Astrocyte of the spinal cord (primary cell): Measurements from ENCODE around the gene MARK2.

Experiments used
- DNase-seq: peaks from one replicate; pipeline ENCODE4 v3.0.0; 2011; ENCODE audit warnings: low read depth, low spot score
- H3K4me3 ChIP-seq: 2 replicates; pipeline ENCODE4 v1.5.1; 2011; ENCODE audit warnings: low read depth, mild to moderate bottlenecking, low read length, moderate library complexity
- in situ Hi-C: cut with HindIII; loops from 2 replicates; pipeline ENCODE4 v1.10.0; 2017; ENCODE audit warnings: low sequenced_read_pairs
- TF ChIP-seq, protein P1 (sequence below): IDR thresholded peaks from 2 replicates; pipeline ENCODE4 v1.5.1; 2012; ENCODE audit warnings: low read depth, mild to moderate bottlenecking, low read length, inconsistent platforms

The MARK2 gene

DNA sequence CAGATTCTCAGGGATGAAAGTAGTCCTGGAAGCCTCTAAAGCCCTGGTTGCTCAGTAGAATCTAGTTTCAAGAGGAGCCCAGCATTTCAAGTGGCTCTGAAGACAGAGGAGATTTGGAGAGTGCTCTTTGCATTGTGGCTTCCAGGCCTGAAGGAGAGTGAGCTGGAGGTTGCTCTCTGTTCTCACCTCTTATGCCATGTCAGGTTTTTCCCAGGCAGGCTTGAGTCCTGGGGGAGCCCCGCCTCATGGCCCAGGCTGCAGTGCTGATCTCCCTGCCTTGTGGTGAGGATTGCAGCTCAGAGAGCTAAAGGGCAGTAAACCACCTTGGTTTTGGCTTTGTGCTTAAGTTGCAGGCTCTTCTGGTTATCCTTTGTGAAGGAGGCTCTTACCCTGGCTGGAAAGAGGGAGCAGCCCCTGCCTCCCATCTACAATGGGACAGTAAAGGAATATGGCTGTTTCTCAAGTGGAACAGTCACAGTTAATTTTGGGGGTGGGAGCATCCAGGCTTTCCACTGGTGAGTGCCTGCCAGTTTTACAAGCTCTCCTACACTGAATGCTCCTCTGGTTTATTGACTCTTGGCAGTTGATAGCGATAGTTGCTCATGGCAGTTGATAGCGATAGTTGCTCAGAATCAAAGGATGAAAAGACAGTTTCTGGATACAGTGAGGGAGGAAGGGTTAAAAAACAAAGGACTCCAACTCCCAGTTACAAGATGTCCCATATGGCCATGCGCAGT, 45.5 kb downstream of the MARK2 start:
- TF ChIP-seq, protein P1, sequence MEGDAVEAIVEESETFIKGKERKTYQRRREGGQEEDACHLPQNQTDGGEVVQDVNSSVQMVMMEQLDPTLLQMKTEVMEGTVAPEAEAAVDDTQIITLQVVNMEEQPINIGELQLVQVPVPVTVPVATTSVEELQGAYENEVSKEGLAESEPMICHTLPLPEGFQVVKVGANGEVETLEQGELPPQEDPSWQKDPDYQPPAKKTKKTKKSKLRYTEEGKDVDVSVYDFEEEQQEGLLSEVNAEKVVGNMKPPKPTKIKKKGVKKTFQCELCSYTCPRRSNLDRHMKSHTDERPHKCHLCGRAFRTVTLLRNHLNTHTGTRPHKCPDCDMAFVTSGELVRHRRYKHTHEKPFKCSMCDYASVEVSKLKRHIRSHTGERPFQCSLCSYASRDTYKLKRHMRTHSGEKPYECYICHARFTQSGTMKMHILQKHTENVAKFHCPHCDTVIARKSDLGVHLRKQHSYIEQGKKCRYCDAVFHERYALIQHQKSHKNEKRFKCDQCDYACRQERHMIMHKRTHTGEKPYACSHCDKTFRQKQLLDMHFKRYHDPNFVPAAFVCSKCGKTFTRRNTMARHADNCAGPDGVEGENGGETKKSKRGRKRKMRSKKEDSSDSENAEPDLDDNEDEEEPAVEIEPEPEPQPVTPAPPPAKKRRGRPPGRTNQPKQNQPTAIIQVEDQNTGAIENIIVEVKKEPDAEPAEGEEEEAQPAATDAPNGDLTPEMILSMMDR = no peak
- no peak overlapping the region for H3K4me3 ChIP-seq
- DNase-seq = no peak
- in situ Hi-C loops = no loop called here

DNA sequence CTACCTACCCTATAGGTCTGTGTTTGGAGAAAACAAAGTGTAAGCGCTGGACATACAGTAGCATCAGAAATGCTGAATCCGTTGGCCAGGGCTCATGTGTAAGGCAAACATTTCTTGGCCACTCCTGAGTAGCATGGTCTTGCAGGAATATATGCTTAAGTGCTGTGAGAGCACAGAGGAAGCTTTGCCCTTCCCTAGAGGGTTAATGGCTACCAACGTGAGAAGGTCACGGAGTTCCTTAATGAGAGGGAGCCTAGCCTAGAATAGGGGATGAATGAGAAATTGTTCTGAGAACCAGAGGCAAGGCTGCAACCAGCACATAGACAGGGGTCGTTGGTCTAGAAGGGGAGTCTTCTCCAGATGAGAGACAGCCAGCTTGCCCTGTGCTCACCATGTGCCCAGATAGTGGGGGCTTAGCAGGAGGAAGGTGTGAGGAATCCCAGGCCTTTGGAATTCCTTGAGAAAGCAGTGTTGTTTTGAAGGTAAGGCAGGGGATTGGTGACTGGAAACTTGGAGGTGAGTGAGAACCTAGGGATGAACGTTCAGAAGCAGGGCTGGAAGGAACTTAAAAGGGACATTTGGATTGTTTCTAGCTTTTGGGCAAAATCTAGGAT, 48.6 kb downstream of the MARK2 start:
- H3K4me3 ChIP-seq = no peak overlapping the region

DNA sequence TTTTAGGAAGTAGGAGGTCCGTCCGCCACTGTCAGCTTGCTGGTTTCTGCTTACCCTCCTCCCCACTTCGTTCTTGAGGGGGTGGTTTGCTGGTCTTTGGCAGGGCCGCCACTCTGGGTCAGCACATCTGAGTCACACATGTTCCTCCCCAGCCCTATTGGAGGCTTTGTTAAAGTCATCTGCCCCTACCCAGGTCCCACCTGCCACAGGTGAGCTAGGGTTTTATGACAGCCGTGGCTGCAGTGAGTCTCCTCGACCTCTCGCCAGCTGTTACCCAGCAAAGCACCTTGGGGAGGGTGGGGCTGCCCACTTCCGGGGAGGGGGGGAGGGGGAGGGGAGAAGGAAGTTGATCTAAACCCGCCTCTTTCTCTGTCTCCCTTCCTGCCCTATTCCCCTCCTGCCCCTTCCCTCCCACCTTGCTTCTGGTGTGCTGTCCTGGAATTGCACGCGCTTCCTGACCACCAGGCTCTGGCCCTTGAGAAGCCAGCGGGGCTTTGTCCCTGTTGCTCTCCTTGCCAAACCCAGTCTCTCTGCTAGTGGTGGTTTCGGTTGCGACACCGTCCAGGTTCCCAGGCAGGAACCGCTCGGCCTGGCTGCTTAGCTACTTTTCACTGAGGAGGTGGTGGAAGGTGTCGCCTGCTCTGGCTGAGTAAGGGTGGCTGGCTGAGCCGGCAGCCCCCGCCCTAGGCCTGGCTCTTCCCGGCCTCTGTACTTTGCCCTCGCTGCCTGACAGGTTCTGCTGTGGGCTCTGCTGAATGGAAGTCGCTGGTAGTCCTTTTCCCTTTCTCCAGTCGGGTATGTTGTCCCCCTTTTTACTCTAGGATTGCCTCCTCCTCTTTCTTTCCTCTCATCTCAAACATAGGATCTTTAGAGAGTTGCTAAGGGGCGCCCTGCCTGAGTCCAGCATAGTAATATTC, 49.5 kb downstream of the MARK2 start:
- in situ Hi-C loops = no loop called here
- TF ChIP-seq, protein P1 = no peak
- DNase-seq = peak; percentile 49
- no peak overlapping the region for H3K4me3 ChIP-seq

More for the DNA sequence above, 48.6 kb downstream of the MARK2 start:
- no peak for DNase-seq
- TF ChIP-seq, protein P1 = no peak
- in situ Hi-C loops = no loop called here

DNA sequence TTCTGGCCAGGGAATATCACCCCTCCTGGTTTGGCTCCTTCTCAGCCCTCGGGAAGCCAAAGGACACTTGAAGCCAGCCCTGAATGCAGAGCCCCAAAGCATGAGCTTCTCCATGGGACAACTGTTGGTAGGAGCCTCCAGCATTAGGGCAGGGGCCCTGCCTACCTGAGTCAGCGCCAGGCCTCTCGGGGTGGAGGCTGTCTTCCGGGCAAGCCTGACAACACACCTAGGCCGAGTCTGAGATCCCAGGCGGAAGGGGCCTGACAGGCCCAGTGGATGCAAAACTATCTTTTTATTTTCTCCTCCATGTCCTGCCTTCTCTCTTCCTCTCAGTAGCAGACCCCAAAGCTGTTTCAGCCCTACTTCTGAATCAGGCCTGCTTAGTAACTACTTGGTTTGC, 50.4 kb downstream of the MARK2 start:
- in situ Hi-C loops = no loop called here
- TF ChIP-seq, protein P1 = no peak
- H3K4me3 ChIP-seq = no peak overlapping the region
- no peak for DNase-seq

DNA sequence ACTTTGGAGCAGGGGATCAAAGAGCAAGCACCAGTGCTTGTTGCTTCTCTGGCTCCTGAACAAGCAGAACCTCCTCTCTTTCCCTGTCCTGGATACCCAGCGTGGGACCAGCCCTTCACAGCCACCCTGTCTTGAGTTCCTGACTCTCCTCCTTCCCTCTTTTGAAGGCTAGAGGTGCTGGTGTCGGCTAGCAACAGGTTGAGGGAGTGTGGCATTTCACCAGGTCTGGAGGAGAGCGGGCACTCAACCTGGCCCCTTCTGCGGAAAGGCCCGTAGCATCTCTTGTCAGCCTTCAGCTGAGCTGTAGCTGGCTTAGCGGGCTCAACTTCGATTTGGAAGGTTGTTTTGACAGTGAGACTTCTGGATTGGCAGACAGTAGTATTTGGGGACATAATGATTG, 51.5 kb downstream of the MARK2 start:
- in situ Hi-C loops = loop anchor here (10.0 kb wide), 1 partner anchor 56 kb away; the partner anchor contains the start of gene MARK2
- DNase-seq = no peak
- TF ChIP-seq, protein P1 = no peak
- no peak overlapping the region for H3K4me3 ChIP-seq

DNA sequence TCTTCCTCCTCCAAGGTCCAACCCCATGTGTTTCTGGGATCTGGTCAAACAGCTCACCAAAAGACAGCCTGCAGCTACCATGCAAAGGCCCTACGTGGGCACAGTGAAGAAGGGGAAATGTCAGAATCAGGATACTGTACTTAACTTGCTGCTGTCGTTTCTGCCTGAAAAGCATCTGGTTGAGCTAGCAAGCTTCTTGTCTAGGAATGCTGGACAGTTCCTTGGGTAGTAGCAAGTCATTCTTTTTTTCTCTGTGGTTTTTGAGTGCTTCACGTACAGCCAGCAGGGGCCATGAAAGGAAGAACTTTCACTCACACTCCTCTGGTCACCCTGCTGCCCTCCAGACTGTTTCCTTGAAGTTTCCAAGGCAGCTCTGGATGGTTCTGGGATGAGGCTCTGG, 53.3 kb downstream of the MARK2 start:
- peak; percentile 49 for DNase-seq
- TF ChIP-seq, protein P1 = no peak
- in situ Hi-C loops = loop anchor here (10.0 kb wide), 1 partner anchor 57 kb away; the partner anchor contains the start of gene MARK2
- no peak overlapping the region for H3K4me3 ChIP-seq
